ENCODE data around the gene VPS51.

Gene VPS51

GRCh38 chr11:65095974-65096806, at the start of gene VPS51:
TSS of gene VPS51 (plus strand) at chr11:65096214. CDS start at chr11:65096251, 37 bp downstream.
- DNase-seq (ENCODE audit: low read depth in 2 of 2), result peak; percentile 71 to 75

- DNase-seq (ENCODE audit: low read depth in 2 of 2), result peak in 1 of 2 donors; percentile 1
These were observed 48.2 kb upstream of the VPS51 start for GRCh38 chr11:65047581-65048422.

- DNase-seq (ENCODE audit: low read depth in 2 of 2), result no peak
These were observed 44.6 kb upstream of the VPS51 start for GRCh38 chr11:65051398-65051858.

DNA sequence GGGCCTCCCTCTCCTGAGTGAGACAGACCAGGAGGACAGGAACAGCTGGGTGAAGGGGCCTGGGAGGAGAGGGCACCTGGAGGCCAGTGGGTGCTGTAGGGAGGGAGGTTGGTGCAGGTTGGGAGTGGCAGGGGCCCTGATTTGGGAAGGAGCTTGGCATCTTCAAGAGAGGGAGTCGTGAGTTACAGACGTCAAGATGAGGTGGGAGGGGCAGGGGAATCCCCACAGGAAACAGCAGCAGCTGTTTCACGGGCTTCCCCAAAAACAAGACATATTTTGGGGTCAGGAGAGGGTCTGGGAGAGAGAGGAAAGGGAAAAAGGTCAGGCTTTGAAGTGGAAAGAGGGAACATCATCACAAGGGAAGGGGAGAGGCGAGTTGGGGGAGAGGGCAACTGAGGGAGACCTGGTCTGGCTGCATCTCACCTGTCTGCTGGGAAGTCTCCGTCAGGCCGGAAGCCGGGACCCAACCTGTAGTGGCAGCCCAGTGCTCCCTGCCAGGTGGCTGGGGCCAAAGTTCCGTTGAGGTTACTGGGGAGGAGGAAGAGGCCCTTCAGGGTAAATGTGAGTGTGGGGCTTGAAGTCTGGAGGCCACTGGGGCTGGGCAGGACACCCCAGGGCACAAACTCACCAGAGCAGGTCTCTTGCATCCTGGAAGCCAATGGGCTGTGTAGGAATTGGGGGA, 42.0 kb upstream of the VPS51 start:
- DNase-seq (ENCODE audit: low read depth in 2 of 2), result no peak

DNA sequence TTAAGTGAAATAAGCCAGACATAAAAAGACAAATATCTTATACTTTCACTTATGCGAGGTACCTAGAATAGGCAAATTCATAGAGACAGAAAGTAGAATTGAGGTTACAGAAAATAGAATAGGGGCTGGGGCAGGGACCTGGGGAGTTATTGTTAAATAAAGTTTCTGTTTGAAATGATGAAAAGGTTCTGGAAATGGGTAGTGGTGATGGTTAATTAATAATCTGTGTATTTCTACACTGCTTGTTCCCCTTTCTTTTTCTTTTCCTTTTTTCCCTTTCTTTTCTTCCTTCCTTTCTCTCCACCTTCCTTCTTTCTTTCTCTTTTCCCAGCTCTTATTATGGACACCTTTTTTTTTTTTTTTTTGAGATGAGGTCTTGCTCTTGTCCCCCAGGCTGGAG, 40.5 kb upstream of the VPS51 start:
- DNase-seq (ENCODE audit: low read depth in 2 of 2), result no peak

DNA sequence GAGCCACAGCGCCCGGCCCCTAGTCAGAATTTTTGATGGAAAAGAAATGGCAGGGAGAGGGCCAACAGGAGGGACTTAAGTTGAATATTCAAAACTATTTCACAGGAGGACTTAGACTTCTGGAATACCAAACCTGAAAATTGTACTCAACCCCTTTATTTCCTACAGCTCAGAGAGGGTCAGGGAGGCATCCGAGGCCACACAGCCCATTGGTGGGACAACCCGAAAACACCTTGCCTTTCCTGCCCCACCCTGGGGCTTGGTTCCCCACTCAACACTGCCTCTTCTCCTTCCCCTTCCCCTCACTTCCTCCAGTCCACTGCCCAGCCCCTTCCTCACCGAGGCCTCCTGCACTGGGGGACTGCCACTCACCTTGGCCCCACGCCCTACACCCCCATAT, 39.0 kb upstream of the VPS51 start:
- DNase-seq (ENCODE audit: low read depth in 2 of 2), result no peak

- no peak for DNase-seq (ENCODE audit: low read depth in 2 of 2)
These were observed 38.5 kb upstream of the VPS51 start for GRCh38 chr11:65057526-65057925.

GRCh38 chr11:65058012-65058411, 38.0 kb upstream of the VPS51 start:
- no peak for DNase-seq (ENCODE audit: low read depth in 2 of 2)

DNA sequence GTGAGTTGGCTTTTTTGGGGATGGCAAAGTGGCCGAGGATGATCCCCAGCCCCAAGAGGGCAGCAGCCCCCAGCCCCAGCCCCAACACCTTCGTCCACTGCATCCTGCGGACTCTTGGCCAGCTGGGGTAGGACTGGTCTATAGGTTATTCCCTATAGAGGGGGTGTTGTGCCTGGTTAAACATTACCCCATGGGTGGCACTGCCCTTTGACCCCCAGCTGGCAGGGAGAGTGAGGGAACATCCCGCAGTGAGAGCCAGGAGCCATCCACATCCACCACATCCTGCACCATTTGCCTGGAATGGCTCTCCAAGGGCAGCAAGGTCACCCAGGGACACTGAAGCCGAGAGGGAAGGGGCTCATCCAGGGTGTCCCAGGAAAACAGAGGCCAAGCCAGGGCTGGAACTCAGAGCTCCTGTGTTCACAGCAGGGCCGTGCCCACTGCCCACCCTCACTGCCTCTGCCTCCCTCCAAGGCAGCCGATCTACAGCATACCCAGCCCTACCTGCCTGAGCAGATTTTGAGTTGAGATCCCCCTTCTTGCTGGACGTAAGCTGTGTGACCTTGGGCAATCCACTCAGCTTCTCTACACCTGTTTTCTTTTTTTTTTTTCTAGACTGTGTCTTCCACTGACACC, 37.5 kb upstream of the VPS51 start, which contains the start of gene NAALADL1:
Gene NAALADL1, minus strand, starts transcription at position 135 of the 636 bp plus-strand sequence. Its CDS starts 32 bp downstream, at position 103.
- no peak for DNase-seq (ENCODE audit: low read depth in 2 of 2)

GRCh38 chr11:65059523-65059922, 36.5 kb upstream of the VPS51 start:
- DNase-seq (ENCODE audit: low read depth in 2 of 2), result no peak

DNA sequence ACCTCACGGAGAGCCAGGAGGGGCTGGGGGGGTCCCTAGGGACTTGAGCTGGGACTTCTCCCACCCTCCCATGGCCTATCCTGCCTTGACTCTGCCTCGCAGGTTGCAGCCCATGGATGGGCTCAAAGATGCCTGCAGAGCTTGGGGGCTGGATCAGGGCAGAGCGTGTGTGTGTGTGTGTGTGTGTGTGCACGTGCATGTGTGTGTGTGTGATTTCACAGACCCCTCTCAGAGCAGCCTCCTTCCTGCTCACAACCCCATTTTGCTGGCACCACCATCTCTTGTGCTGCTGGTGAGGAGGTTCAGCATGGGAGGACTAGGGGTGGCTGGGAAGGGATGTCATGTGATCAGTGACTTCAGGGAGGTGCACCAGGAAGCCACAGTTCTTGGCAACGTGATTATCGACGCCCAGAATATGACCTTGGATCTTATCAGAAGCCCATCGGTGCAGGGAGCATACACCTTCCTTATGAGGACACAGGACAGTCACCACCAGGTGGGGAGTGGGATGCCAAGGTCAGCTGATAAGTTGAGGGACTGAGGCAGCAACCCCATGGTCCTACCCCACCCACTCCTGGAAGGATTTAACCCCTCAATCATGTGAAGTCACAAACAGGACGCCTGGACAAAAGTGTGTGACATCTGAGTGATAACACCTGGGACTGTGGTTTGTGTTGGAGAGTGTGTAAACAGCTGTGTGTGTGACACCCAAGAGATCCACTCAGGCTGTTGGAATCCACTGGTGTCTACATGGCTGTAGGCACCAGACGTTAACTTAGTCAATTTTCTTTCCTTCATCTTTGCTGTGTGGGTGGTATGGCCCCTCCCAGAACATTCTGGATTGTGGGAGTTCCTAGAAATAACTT, 35.8 kb upstream of the VPS51 start:
- no peak for DNase-seq (ENCODE audit: low read depth in 2 of 2)

DNA sequence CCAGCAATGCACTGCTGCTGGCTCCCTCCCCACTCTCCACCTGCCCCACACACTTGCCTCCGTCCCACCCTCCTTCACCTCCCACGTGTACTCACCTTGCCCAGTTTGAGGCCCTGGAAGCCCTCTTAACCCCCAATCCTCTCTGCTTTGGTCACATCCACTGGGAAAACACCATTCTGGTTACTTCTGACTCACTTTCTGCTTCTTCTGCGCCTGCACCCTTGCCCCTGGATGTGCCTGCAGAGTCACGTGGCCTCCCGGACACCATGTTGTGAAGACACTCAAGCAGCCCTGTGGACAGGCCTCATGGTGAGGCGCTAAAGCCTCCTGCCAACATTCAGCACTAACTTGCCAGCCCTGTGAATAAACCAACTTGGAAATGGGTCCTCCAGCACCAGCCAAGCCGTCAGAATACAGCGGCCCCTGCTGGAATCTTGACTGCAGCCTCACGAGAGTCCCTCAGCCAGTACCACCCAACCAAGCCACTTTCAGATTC, 35.1 kb upstream of the VPS51 start:
- DNase-seq (ENCODE audit: low read depth in 2 of 2), result no peak

DNA sequence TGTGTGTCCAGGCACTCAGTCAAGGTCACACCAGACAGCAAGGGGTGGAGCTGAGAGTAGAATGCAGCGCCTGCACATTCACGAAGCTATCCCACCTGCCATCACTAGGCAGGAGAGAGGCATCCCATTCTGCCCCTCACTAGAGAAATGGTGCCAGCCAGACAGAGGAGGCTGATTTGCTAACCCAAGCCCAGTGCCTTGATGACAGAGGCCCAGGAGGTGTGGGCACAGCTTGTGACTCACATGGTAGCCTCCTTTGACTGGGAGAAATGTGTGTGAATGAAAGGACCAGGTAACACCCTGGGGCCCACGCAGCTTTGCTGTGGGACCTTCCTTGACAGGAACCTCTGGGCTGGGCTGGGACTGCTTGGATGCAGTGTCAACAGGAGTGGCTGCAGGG, 32.5 kb upstream of the VPS51 start:
- DNase-seq (ENCODE audit: low read depth in 2 of 2), result no peak

- DNase-seq (ENCODE audit: low read depth in 2 of 2), result no peak
These were observed 31.2 kb upstream of the VPS51 start for GRCh38 chr11:65064847-65065240.

GRCh38 chr11:65065851-65066250, 30.2 kb upstream of the VPS51 start:
- DNase-seq (ENCODE audit: low read depth in 2 of 2), result no peak

DNA sequence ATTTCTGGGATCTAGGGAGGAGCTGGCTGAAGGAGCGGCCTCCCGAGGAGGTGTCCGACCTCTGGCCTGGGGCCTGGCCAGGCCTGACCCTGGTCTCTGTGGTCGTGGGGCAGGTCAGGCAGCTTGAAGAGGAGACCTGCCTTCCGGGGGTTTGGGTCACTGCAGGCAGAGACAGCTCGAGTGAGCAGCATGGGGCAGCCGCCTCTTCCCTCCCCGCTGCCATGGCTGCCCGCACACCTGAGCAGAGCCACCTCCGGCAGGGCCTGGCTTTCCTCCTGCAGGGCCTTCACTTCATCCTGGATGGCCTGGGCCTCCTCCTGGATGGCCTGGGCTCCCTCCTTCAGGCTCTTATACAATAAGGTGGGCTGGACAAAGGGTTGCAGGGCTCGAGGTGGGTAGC, 29.7 kb upstream of the VPS51 start:
- DNase-seq (ENCODE audit: low read depth in 2 of 2), result no peak

DNA sequence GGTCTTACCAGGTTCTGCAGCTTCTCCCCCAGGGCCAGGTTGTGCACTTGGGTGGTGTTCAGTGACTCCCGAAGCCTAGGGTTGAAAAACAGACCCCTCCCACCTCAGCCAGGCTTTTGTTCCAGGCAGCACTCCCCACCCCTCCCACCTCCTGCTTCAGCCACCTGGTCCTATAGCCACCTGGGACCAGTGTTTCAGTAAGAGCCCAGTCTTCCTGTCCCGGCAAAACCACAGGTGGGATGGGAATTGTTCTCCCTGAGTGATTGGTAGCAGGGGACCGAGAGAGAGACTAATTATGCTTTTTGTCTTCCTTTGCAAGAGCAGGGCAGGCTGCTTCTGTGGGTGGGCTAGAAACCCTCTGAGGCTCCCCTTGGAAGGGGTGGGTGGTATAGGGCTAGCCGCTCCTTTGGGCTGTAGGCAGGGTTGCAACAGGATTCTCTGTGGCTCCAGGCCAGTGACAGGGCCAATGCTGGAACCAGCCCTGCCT, 29.2 kb upstream of the VPS51 start:
- DNase-seq (ENCODE audit: low read depth in 2 of 2), result no peak

DNA sequence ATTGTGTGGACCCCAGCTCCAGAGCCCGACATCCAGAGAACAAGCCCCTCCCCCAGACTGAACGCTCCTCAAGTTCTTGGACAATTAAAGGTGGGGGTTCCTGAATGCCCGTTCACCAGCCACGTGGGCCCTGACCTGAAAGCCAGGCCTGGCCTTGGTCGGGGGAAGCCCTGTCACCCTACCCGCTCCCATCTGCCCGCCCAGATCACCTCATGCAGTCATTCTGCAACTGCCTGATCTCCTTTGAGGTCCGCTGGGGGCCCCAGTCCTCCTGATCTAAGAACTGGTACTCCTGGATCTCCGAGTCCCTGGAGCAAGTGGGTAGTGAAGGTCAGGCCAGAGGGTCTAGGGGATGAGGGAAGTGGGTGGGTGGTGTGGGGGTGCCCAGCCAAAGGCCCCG, 28.6 kb upstream of the VPS51 start:
- DNase-seq (ENCODE audit: low read depth in 2 of 2), result no peak

DNA sequence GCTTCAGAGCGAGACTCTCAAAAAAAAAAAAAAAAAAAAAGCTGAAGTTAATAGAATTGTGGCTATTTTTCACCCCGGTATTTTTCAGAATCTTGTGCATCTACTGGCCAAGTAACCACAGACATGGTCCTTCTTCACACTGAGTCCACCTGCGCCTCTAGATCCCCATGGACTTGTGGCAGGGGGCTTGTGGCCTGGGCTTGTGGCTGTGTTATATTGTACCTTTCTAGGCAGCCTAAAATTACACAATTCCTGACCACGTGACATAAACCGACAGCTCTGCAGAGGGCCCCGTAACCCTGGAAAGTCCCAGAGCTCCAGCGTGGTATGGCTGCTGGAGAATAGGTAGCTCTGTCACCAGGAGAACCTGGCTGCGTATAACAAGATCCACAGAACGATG, 26.8 kb upstream of the VPS51 start:
- DNase-seq (ENCODE audit: low read depth in 2 of 2), result no peak

- DNase-seq (ENCODE audit: low read depth in 2 of 2), result no peak
These were observed 23.9 kb upstream of the VPS51 start for GRCh38 chr11:65071907-65072630.

All from stimulated activated CD8-positive, alpha-beta memory T cell treated with anti-CD3 and anti-CD28 coated beads, Interleukin-15, amount 100 ng/mL, for 48 hours (primary cell).